Fibroblast of skin of right biceps (primary cell): ENCODE data around the gene ZFP64.

Experiments used
- DNase-seq: peaks from one replicate; pipeline ENCODE4 v3.0.0-alpha.2; 2013

Gene ZFP64

DNA sequence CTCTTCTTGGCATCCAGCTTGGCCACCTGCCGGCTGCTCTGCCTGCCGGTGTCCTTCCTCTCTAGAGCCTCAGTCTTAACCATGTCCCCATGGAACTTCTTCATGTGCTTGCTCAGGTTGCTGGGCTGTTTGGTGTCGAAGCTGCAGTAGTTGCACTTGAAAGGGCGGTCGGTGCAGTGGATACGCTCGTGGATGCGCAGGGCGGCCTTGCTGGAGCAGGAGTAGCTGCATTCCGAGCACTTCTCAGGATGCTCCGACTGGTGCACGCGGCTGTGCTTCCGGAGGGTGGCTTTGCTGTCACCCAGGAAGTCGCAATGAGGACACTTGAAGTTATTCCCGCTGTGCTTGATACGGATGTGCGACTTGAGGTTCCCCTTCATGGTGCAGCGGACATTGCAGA is 38.7 kb downstream of the ZFP64 start:
- DNase-seq, result no peak

DNA sequence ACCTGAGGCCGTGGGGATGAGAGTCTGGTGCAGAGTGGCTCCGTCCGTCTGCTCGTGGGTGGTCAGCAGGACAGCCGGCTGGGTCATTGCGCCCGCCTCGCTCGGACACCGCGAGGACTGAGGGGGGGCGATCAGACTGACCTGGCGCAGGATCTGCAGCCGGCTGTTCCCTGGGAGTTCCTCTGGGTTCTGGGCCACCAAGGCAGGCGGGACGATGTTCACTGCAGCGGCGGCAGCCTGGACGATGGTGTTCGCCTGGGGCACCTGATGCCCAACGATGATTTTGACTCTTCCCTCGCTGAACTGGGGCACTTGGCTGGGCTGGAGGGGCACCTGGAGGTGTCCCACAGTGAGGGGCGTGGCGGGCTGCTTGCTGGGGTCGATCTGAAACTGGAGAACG is 39.2 kb downstream of the ZFP64 start:
- DNase-seq, result no peak

DNA sequence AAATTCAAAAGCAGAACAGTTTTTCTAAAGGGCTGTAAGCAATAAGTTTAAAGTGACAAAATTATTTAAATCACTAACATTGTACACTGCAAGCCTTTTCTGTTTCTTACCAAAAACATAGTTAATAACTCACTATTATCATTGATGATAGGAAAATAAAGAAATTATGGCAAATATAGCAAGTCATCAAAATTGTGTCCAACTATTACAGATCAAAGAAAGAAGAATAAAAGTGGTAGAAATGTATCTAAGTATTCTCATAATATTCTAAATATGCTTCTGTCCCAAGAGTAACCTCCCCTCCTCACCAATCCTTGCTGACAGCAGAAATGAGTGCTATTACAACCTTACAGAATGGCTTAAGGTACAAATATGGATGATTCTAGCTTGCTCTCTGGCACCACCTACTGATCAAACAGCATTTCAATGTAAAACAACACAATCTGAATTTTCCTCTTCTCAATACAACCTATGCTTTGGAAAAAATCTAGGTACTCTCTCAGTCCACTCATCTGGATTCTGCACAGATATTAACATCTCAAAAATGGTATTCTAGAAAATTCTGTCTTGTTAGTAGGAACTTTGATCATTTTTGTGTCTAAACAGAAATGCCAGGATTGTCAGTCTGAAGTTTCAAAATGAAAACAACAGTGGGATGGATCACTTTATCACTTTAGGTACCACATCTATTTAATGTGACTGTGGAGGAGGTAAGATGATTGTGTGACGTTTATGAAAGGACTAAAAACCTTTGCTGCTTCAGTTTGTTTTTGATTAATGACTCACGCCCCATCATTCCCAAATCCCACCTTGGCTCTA is 40.9 kb downstream of the ZFP64 start:
- DNase-seq, result peak; percentile 43

DNA sequence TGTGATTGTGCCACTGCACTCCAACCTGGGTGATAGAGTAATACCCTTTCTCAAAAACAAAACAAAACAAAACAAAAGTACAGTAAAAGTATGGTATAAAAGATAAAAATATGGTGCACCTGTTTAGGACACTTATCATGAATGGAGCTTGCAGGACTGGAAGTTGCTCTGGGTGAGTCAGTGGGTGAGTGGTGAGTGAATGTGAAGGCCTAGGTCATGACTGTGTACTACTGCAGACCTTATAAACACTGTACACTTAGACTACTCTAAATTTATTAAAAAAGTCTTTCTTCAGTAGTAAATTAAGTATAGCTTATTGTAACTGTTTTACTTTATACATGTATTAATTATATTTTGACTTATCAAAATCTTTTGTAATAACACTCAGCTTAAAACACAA is 46.0 kb downstream of the ZFP64 start:
- no peak for DNase-seq

DNA sequence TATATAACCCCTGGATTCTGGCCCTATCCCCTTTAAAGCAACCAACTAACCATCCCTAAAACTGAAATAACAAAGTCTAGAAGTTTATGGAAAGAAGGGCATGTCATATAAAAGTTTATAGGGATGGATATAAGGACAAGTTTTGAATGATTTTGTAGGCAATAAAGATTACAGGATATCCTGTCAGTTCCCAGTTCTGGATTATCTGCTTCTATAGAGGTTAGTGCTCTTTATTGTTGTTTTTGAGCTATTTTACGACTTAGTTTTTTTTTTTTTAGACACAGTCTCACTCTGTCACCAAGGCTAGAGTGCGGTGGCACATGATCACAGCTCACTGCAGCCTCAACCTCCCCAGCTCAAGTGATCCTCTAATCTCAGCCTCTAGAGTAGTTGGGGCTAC is 48.3 kb downstream of the ZFP64 start:
- DNase-seq, result no peak

DNA sequence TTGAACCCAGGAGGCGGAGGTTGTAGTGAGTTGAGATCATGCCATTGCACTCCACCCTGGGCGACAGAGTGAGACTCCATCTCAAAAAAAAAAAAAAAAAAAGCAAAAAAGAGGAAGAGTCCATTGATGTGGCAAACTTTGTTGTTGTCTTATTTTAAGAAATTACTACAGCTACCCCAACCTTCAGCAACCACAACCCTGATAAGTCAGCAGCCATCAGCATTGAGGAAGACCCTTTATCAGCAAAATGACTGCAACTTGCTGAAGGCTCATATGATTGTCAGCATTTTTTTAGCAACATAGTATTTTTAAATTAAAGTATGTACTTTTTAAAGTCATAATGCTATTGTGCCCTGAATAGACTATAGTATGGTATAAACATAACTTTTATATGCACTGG is 48.8 kb downstream of the ZFP64 start:
- no peak for DNase-seq

DNA sequence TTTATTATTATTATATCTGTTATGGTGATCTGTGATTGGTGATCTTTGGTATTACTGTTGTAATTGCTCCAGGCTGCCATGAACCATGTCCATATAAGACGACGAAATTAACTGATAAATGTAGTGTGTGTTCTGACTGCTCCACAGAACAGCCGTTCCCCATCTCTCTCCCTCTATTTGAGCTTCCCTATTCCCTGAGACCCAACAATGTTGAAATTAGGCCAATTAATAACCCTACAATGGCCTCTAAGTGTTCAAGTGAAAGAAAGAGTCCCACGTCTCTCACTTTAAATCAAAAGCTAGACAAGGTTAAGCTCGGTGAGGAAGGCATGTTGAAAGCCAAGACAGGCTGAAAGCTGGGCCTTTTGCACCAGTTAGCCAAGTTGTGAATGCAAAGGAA is 51.6 kb downstream of the ZFP64 start:
- no peak for DNase-seq

DNA sequence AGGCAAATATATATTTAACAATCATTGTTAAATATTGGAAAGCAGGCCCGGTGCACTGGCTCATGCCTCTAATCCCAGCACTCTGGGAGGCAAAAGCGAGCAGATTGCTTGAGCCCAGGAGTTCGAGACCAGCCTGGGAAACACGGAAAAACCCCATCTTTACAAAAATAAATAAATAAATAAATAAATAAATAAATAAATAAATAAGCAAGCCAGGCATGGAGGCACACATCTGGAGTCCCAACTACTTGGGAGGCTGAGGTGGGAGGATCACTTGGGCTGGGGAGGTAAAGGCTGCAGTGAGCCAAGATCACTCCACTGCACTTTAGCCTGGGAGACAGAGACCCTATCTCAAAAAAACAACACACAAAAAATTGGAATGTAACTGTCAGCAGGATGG is 53.7 kb downstream of the ZFP64 start:
- no peak for DNase-seq

DNA sequence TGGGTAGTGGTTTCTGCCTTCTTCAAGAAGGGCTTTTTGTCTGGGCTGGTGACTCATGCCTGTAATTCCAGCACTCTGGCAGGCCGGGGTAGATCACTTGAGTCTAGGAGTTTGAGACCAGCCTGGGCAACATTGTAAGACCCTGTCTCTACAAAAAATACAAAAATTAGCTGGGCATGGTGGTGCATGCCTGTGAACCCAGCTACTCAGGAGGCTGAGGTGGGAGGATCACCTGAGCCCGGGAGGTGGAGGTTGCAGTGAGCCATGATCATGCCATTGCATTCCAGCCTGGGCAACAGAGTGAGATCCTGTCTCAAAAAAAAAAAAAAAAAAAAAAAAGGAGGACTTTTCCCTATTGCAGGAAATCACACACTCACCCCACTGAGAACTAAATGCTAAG is 57.9 kb downstream of the ZFP64 start:
- peak; percentile 11 for DNase-seq

DNA sequence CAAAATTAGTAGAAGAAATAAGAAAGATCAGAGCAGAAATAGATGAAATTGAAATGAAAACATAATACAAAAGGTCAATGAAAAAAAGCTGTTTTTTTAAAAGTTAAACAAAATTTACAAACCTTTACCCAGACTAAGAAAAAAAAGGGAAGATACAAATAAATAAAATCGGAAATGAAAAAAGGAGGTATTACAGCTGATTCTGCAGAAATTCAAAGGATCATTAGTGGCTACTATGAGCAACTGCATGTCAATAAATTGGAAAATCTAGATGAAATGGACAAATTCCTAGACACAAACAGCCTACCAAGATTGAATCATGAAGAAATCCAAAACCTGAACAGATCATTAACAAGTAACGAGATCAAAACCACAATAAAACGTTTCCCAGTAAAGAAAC is 59.2 kb downstream of the ZFP64 start:
- no peak for DNase-seq

DNA sequence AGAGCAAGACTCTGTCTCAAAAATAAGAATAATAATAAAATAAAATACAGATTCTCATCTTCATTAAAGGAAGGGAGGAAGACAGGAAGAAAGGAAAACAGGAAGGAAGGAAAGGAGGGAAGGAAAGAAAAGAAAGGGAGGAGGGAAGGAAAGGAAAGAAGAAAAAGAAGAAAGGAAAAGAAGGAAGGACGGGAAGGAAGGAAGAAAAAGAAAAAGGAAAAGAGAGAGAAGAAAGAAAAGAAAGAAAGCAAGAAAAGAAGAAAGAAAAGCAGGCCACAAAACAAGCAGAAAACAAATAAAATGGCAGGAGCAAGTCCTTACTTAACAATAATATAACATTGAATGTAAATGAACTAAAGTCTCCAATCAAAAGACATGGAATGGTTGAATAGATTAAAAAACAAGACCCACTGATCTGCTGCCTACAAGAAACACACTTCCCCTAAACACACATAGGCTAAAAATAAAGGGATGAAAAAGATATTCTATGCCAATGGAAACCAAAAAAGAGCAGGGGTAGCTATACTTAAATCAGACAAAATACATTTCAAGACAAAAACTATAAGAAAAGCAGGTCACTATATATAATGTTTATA is 60.4 kb downstream of the ZFP64 start:
- DNase-seq, result no peak

DNA sequence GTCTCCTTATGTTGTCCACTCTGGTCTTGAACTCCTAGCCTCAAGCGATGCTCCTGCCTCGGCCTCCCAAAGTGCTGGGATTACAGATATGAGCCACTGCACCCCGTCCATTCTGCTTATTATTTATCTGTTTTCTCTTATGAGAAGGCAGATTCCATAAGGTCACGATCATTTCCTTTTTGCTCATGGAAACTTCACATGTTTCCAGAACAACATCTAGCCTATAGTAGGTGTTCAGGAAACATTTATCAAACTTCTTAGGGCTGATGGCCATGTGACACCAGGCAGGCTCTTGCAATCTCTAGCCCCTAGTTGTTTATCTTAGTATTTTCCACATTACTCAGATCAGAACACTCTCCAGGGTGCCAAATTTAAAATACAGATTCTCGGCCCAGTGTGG is 61.2 kb downstream of the ZFP64 start:
- DNase-seq, result peak; percentile 9

DNA sequence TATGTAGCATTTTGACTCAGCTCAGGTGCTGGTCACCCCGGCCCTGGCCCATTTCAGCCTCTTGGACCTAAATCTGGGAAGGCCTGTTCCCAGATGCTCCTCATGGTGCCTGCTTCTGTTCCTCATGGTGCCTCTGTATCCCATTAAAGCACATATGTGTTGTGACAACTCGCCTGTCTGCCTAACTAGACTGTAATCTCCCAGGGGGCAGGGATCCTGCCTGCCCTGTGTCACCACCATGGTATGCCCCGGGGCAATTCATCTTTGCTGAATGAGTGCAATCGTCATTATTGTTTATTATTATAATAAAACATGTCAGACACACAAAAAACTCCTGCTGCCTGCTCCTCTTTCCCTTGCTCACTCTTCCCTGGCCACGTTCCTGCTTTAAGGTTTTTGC is 62.0 kb downstream of the ZFP64 start:
- peak; percentile 42 for DNase-seq

DNA sequence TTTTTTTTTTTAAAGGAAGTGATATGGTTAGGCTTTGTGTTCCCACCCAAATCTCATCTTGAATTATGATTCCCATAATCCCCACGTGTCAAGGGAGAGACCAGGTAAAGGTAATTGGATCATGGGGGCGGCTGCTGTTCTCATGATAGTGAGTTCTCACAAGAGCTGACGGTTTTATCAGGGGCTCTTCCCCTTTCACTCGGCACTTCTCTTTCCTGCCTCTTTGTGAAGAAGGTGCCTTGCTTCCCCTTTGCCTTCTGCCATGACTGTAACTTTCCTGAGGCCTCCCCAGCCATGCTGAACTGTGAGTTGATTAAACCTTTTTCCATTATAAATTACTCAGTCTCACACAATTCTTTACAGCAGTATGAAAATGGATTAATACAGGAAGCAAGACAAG is 64.3 kb downstream of the ZFP64 start:
- DNase-seq, result no peak

DNA sequence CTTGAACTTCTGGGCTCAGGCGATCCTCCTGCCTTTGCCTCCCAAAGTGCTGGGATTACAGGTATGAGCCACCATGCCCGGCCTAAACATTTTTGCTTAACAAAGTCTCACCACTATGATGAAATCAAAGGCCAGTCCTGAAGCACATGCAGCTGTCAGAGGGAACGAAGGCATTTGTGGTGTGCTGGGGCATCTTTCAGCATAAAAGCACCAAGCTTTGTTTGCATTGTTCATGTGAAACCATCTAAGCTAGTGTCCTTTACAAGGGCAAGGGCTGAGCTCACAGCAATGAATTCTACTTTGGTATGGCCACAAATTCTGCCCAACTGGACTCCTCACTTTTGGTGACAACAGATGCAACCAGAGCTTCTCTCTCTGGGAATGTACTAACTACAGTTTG is 66.8 kb downstream of the ZFP64 start:
- no peak for DNase-seq

DNA sequence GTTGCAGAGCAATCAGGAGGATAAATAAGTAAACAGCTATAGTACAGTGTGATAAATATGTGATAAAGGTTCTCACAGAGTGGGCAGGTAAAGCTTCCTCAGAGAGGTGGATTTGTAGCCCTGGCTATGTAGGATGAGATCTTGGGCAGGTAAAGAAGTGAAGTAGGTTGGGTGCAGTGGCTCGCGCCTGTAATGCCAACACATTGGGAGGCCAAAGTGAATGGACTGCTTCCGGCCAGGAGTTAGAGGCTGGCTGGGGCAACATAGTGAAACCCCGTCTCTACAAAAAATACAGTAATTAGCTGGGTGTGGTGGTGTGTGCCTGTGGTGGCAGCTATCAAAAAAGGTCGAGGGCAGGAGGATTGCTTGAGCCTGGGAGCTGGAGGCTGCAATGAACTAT is 72.9 kb downstream of the ZFP64 start:
- no peak for DNase-seq

DNA sequence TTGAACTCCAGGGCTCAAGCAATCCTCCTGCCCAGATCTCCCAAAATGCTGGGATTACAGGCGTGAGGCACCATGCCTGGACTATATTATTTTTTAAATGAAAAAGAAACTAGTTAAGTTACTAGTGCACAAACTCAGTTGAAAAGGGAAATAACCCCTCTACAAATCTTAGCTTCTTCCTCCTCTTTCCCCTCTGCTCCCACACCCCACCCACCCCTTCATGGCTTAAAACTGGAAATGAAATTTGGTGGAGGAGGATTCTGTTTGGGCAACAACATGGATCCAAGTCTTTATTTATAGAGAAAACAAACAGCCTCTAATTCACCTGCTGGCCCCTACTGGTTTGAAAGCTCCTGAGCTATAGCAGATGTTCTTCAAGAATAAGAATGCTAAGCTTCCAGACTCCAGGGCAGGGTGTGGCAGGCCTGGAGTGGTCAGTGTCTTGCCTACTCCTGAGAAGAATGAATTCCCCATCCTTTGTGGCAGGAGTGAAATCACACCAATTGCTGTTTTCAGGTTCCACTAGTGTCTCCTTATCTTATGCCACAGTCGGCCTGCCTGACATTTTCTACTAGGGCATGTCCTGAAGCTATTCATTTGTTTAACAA is 73.5 kb downstream of the ZFP64 start:
- DNase-seq, result no peak

DNA sequence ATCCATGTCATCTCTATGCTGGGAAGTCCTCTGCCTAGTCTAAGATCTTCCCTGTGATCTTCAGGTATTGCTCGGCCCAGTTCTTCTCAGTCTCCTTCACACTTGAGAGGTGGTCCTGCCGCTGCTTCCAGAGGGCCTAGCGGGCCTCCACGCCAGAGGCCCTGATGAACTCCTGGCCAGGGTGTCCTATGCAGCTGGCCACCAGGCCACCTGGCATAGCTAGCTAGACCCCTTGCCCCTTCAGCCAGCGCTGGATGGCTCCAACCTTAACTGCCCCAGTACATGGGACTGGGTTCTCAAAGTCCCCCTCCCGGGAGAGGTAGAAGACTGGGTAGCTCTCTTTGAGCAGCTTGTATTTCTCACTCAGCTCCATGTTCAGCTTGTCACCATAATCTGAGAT is 81.1 kb downstream of the ZFP64 start:
- no peak for DNase-seq

DNA sequence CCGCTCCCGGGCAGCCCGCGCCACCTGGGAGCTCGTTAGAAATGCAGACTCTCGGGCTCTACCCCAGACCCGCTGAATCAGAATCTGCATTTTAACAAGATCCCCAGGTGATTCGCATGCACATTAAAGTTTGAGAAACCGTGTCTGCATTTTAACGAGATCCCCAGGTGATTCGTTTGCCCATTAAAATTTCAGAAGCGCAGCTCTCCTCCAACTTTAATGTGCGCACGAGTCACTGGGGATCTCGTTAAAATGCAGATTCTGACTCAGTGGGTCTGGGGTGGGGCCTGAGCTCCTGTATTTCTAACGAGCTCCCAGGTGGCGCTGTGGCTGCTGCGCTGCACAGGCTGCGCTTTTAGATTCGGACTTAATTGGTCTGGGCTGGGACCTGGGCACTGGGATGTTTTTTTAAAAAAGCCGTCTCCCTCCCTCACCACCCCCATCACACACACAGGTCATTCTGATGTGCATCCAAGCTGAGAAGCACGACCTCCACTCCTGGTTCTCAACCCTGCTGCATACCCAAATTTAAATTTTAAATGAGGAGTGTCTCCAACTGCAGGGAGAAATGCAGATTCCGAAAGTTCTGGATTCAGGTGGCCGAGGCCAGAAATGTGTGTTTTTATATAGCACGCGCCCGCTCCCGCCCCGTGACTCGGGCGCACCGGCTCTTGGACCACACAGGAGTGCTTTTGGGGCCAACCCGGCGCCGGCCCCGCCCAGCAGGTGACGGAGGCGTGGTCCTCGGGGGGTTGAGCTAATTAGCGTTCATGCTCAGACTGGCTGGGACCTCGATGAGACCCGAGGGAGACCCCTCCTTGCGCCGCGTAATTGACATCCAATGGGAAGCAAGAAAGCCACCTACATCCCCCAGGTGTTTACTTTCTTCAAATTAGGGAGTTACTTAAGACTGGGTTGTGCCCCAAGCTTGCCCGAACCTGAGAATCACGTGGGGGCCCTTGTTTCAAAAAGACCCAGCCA is 85.8 kb downstream of the ZFP64 start:
- peak; percentile 51 for DNase-seq

DNA sequence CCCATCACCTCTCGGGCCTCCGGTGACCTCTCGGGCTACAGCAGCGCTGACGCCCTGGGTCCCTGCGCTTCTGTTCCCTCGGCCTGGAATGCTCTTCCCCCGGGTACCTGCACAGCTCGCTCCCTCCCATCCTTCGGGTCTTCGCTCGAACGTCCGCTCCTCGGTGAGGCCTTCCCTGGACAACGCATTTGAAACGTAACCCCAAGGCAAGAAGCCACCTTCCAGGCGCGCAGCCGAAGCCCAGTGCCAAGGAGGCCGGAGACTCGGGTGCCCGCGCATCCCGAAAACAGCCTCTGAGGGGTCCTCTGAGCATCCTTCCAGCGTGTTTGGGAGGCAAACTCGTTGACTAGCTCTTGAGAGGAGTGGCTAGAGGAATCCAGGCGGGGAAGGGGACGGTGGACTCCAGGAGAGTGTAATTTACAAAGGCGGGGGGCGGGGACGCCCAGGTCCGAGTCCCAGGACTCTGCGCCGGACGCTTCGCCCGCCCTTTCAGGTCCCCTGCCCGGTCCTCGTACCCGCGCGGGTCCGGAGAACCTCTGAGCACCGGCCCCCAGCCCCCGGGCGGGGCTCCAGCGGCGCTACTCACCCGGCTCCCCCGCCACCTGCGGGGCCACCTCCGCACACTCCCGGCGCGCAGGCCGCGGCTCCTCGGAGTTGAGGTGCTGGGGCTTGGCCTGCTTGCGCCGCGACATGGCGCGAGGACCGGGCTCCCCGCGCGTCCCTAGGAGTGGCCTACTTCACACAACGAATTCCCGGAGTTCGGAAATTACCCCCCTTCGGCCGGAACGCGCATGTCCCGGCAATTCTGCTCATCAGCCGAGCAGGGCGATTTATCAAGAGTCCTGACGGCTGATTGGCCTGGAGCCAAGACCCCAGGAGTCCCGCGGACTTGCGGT is 86.8 kb downstream of the ZFP64 start:
- DNase-seq, result peak; percentile 71

DNA sequence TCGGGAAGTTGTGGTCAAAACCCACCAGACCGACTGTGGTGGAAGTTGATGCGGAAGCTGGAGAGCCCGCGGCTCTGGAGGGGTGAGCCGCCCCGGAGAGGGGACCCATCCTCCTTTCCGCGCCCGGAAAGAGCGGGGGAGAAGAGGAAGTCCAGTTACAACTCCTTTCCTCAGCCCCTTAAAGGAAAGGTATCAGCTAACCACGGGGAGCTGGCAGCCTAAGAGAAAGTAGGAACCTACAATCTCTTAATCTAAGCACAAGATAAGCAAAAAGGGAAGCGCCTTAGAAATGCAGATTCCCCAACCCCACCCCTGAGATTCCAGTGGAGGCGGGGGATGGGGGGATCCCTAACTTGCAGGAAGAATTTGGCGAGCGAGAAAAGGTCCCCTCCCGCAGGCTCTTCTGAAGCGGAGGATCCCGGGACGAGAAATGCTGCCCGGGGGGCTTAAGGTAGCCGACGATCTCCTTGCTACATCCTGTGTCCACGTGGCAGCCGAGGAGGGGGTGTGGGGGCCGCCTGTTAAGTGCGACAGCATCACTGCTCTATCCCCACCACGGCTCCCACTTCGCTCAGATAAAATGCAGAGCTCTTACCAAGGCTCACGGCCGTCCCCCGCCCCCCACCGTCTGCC is 87.5 kb downstream of the ZFP64 start:
- DNase-seq, result peak; percentile 60
